Chondrocyte (in vitro differentiated cells): ENCODE results near the gene ECEL1. TPM values are rescaled to one million over a fixed set of nuclear protein-coding genes. Genes with fewer than 3 reads are reported as not detected.

Source experiments
- DNase-seq: peaks from one replicate; pipeline ENCODE4 v3.0.0; 2021; ENCODE audit warnings: mixed read lengths, low spot score
- H3K27ac Mint-ChIP-seq: one replicate; pipeline ENCODE4 v1.8.0; 2021; ENCODE audit warnings: mild to moderate bottlenecking, moderate library complexity, mixed read lengths; ENCODE audit not compliant: unreplicated experiment
- H3K27me3 Mint-ChIP-seq: 2 replicates; pipeline ENCODE4 v1.8.0; 2021; ENCODE audit warnings: low read depth, mixed read lengths
- H3K36me3 Mint-ChIP-seq: 2 replicates; pipeline ENCODE4 v1.8.0; 2021; ENCODE audit warnings: low read depth, mixed read lengths
- H3K4me1 Mint-ChIP-seq: 2 replicates; pipeline ENCODE4 v1.8.0; 2021; ENCODE audit warnings: low read depth, mild to moderate bottlenecking, mixed read lengths
- H3K4me3 Mint-ChIP-seq: one replicate; pipeline ENCODE4 v1.8.0; 2021; ENCODE audit warnings: mild to moderate bottlenecking, moderate library complexity, mixed read lengths; ENCODE audit not compliant: unreplicated experiment
- H3K9me3 Mint-ChIP-seq: 2 replicates; pipeline ENCODE4 v1.8.0; 2021; ENCODE audit warnings: low read depth, mixed read lengths
- total RNA-seq: library from RNA; stranded (reverse); gene quantifications from 3 replicates; pipeline ENCODE4 v1.2.1, GENCODE V29; 2021
- TF ChIP-seq, protein P1 (sequence below): fragments of 200-600 bp; sonication (generic); IDR thresholded peaks from 2 replicates; pipeline ENCODE4 v1.5.0; 2021; ENCODE audit warnings: antibody characterized with exemption, mild to moderate bottlenecking, moderate library complexity

ECEL1 gene
- total RNA-seq, 1 donor from 2014 or later: 0.12 TPM

DNA sequence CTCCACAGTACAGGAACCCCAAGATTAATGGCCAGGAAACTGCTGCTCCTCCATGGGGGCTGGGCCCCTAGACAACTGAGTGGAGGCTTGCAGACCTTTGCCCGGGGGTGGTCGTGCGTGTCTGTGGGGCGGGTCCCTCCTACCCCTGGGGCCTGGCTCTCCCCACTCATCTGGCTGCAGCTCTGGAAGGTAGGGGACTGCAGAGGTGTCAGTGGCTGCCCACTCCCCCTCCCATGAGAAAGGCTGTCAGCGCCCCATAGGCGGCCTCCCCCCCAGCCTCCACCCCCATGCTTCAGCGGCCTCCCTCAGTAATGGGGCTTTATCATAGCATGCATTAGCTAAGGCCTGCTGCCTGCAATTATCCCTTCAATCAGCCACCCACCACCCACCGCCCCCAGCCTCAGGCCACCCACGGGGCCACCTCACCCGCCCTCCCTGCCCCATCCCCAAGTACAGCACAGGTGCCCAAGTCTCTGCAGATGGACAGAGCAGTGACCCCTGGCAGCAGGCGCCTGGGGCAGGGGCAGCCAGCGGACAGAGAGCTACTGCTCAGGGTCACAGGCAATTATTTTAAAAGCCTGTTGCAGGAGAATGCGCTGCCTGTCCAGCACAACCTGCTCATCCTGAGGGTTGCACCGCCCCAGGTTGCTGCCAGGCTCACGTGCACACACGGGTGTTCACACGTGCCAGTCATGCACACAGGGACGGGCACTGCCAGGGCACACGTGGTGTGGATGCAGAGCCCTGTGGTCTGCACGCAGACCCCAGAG, 9.1 kb upstream of the ECEL1 start:
- Mint-ChIP-seq H3K4me1 (no peaks in the 10 kb centered on the region), H3K27ac (no peak overlapping the region), H3K9me3 (no peaks in the 10 kb centered on the region), H3K36me3 (no peaks in the 10 kb centered on the region), H3K27me3 (peaks cover 19% of the 10 kb centered on the region), H3K4me3 (no peak overlapping the region)
- TF ChIP-seq, protein P1, sequence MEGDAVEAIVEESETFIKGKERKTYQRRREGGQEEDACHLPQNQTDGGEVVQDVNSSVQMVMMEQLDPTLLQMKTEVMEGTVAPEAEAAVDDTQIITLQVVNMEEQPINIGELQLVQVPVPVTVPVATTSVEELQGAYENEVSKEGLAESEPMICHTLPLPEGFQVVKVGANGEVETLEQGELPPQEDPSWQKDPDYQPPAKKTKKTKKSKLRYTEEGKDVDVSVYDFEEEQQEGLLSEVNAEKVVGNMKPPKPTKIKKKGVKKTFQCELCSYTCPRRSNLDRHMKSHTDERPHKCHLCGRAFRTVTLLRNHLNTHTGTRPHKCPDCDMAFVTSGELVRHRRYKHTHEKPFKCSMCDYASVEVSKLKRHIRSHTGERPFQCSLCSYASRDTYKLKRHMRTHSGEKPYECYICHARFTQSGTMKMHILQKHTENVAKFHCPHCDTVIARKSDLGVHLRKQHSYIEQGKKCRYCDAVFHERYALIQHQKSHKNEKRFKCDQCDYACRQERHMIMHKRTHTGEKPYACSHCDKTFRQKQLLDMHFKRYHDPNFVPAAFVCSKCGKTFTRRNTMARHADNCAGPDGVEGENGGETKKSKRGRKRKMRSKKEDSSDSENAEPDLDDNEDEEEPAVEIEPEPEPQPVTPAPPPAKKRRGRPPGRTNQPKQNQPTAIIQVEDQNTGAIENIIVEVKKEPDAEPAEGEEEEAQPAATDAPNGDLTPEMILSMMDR: no peak
- DNase-seq: no peak

DNA sequence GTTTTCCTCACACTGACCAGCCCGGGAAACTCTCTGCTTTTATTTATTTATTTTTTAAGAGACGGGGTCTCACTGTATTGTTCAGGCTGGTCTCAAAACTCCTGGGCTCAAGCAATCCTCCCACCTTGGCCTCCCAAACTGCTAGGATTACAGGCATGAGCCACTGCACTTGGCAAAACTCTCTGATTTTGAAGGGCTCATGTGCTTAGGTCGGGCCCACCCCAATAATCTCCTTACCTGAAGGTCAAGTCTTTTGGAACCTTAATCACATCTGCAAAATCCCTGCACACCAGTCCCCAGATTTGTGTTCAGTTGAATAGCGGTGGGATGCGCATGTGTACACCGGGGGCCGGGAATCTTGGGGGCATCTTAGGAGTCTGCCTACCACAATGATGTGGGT, 7.7 kb upstream of the ECEL1 start:
- Mint-ChIP-seq H3K9me3 (no peaks in the 10 kb centered on the region), H3K27ac (no peak overlapping the region), H3K4me1 (no peaks in the 10 kb centered on the region), H3K36me3 (no peaks in the 10 kb centered on the region), H3K27me3 (peaks cover 19% of the 10 kb centered on the region), H3K4me3 (no peak overlapping the region)
- TF ChIP-seq, protein P1: no peak
- no peak for DNase-seq

DNA sequence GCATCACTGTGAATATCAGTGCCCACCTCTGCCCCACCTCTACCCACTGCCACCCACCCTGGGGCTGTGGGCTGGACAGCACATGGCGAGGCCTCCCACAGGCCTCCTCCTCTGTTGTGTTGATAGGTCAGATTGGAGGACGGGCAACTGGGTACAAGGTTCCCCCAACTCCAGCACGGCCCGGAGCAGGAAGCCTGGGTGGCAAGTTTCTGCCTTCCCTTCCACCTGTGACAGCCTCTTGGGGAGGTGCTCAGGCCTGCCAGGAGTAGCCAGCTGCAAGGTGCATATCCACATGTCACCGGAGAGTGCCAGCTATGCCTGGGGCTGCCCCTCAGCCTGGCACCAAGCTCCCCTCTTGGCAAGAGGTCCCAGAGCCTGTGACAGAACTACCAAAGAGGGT, 6.9 kb upstream of the ECEL1 start:
- TF ChIP-seq, protein P1: no peak
- H3K4me3 Mint-ChIP-seq: no peak overlapping the region
- H3K27ac Mint-ChIP-seq: no peak overlapping the region
- peaks cover 17% of the 10 kb centered on the region for H3K27me3 Mint-ChIP-seq
- H3K4me1 Mint-ChIP-seq: no peaks in the 10 kb centered on the region
- no peaks in the 10 kb centered on the region for H3K36me3 Mint-ChIP-seq
- H3K9me3 Mint-ChIP-seq: no peaks in the 10 kb centered on the region
- no peak for DNase-seq

DNA sequence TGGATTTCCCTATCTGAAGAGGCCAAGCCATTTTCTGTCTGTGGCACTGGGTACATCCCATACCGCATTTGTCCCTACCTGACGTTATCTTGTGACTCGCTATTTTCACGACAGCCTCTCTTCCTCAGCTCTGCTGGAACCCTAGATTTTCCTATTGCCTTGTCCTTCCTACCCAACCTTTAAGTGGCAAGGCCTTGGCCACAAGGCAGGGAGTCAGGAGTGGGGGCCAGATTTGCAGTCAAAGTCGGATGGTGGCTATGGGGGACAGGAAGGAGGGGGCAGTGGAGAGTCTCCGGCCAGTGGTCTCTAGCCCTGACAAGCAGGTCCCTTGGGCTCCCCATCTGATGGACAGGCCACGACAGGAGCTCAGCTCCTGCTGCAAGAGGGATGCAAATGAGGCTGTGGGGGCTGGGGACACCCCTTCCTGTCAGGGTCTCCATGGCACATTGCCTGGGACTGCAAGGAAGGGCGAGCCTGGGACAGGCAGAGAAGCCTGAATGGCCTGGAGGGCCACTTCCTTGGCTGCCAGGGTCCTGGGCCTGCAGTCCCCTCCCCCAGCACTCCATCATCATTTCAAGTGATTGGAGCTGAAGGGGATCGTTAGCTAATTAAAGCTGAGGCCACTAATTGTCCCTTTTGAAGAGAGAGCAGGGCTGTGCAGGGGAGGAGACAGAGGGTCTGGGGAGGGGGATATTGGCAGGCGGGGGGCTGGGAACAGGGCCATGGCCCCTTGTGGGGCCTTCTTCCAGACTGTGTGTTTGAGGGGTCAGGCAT, 6.3 kb upstream of the ECEL1 start:
- peak; percentile 72 for DNase-seq
- Mint-ChIP-seq H3K27ac (no peak overlapping the region), H3K4me3 (no peak overlapping the region), H3K36me3 (no peaks in the 10 kb centered on the region), H3K9me3 (no peaks in the 10 kb centered on the region), H3K27me3 (peaks cover 15% of the 10 kb centered on the region), H3K4me1 (no peaks in the 10 kb centered on the region)
- TF ChIP-seq, protein P1: no peak

DNA sequence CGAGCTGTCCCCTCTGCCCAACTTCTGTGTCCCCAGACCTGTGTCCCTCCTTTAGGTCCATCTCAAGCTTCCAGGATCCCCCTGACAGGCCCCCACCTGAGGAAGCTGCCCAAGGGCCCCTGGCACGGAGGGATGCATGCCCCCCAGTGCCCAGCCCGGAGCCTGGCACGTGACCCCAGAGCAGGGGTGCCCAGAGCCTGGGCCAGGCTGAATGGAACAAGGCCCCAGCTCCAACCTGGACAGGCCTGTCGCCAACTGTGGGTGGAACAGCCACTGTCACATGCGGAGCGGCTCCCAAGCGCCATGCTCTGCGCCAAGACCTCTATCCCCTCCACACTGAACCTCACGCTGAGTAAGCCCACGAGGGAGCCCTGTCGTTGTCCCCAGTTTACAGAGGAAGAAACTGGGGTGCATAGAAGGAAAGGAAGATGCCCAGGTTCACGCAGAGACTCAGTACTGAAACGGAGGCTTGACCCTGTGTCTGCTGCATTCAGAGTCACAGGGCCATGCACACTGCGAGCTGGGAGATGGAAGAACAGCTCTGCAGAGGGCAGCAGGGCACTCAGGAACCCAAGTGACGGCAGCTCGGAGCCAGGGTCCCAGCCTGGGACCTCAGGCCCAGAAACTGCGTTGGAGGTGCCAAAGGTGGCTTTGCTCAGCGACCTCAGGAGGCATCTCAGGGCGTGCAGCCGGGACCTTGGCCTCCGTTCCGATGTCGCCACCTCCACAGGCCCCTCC, 5.5 kb upstream of the ECEL1 start:
- no peaks in the 10 kb centered on the region for H3K4me1 Mint-ChIP-seq
- no peak overlapping the region for H3K4me3 Mint-ChIP-seq
- H3K9me3 Mint-ChIP-seq: no peaks in the 10 kb centered on the region
- H3K36me3 Mint-ChIP-seq: no peaks in the 10 kb centered on the region
- H3K27me3 Mint-ChIP-seq: peaks cover 15% of the 10 kb centered on the region
- no peak overlapping the region for H3K27ac Mint-ChIP-seq
- DNase-seq: peak; percentile 72
- TF ChIP-seq, protein P1: no peak
